ENCODE results near the gene EEPD1. TPM values are rescaled to one million over a fixed set of nuclear protein-coding genes. Genes with fewer than 3 reads are reported as not detected.

The EEPD1 gene
- total and polyA plus RNA-seq, 8 donors = 14.0 to 134 (median 19.4) TPM

DNA sequence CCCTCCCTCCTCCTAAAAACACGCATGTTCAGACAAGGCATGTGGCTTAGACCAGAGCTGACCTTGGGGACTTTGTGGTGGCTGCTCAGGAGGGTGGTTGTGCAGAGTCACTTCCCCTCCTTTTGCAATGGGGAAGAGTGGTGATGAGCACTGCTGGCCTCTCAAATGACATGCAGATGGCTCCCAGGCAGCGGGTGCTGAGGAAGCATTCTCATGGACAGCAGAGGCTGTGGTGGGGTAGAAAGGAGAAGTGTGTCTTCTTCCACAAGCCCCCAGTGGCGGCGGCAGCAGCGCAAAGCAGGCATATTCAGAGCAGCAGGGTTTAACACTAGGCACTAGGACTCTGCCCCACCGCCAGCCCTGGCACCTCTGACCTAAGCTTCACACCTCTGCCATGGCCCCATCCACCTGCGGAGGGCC is 130.7 kb downstream of the EEPD1 start:
- H3K36me3 ChIP-seq = peaks cover 0 to 13% (median 10%) of the 10 kb centered on the region in 4 donors
- TF ChIP-seq POLR2A (IDR thresholded peaks at IDR 0.05) = no peak
- TF ChIP-seq, protein P1, sequence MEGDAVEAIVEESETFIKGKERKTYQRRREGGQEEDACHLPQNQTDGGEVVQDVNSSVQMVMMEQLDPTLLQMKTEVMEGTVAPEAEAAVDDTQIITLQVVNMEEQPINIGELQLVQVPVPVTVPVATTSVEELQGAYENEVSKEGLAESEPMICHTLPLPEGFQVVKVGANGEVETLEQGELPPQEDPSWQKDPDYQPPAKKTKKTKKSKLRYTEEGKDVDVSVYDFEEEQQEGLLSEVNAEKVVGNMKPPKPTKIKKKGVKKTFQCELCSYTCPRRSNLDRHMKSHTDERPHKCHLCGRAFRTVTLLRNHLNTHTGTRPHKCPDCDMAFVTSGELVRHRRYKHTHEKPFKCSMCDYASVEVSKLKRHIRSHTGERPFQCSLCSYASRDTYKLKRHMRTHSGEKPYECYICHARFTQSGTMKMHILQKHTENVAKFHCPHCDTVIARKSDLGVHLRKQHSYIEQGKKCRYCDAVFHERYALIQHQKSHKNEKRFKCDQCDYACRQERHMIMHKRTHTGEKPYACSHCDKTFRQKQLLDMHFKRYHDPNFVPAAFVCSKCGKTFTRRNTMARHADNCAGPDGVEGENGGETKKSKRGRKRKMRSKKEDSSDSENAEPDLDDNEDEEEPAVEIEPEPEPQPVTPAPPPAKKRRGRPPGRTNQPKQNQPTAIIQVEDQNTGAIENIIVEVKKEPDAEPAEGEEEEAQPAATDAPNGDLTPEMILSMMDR (IDR thresholded peaks at IDR 0.05) = no peak
- no peak for TF ChIP-seq EP300 (IDR thresholded peaks at IDR 0.05)
- peak in 1 of 3 donors; percentile 27 for TF ChIP-seq POLR2AphosphoS5 (IDR thresholded peaks at IDR 0.05)
- H3K4me1 ChIP-seq = peaks cover 19 to 94% (median 41%) of the 10 kb centered on the region in 4 donors
- WGBS, 5 donors = 83 to 98% (median 89%) methylated on average over 4 to 7 of the region's 7 CpGs
- intact Hi-C loops (cut with DNase I; ENCODE audit: low total_unique reads) = no loop called here
- peak; percentile 43 to 63 for DNase-seq
- H3K27ac ChIP-seq = peak overlapping the region in 2 of 5 donors; percentile 61 to 66
- no peaks in the 10 kb centered on the region for H3K27me3 ChIP-seq
- H3K4me3 ChIP-seq = no peak overlapping the region
- no peaks in the 10 kb centered on the region for H3K9me3 ChIP-seq

DNA sequence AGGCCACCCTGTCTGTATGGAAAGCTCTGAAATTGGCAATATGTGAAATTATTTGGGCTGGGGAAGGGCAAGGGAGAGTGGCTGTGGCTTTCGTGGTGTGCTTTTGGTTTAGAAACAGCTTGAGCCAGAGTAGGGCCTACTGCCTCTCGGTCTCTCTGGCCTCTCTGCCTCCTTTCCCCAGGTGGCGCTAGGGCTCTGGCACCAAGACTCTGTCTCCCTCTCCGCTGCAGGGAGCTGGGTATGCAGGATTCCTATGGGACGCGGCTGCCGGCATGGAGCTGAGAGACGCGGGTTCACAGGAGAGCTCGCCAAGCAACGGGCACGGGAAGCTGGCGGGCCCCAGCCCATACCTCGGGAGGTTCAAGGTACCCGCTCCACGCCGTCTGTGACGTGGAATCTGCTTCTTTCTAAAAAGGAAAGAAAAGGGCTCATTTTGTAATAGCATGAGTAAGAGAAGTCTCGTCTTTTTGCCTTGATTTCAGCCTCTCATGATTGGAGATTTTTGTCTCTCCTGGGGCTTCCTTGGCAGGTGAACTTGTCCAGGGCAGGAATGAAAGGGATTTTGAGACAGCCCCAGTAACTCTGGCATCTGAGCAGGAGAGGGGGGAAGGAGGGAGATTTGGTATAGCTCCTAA is 131.5 kb downstream of the EEPD1 start:
- Histone ChIP-seq H3K4me3 (no peak overlapping the region), H3K36me3 (peaks cover 0 to 18% (median 10%) of the 10 kb centered on the region in 4 donors), H3K4me1 (peaks cover 19 to 87% (median 38%) of the 10 kb centered on the region in 4 donors), H3K27ac (peak overlapping the region in 1 of 5 donors; percentile 59), H3K9me3 (no peaks in the 10 kb centered on the region), H3K27me3 (no peaks in the 10 kb centered on the region)
- WGBS, 5 donors = 82 to 94% (median 90%) methylated on average over 19 of the region's 19 CpGs
- intact Hi-C loops (cut with DNase I; ENCODE audit: low total_unique reads) = no loop called here
- TF ChIP-seq EP300 (IDR thresholded peaks at IDR 0.05) (no peak), POLR2AphosphoS5 (IDR thresholded peaks at IDR 0.05) (no peak), POLR2A (IDR thresholded peaks at IDR 0.05) (no peak)
- TF ChIP-seq, protein P1 (IDR thresholded peaks at IDR 0.05) = no peak
- DNase-seq = no peak

DNA sequence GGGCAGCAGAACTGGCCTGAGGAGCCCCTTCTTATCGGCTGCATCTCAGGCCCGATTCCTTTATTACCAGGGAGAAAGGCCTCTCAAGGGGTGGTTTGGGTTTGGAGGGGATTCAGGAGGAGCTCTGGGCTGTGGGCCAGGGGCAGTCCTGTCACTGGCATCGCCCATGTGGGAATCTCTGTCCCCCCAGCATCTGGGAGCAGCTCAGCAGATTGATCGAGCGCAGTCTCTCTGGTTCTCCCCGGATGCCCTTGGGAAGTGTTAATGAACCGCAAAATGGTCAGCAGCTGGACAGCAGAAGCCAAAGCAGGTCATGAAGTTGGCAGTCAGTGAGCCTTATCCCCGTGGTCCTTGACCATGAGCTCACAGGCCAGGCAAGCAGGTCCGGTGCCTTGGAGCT is 132.2 kb downstream of the EEPD1 start:
- Histone ChIP-seq H3K27me3 (no peaks in the 10 kb centered on the region), H3K27ac (no peak overlapping the region), H3K4me3 (no peak overlapping the region), H3K36me3 (peaks cover 0 to 18% (median 10%) of the 10 kb centered on the region in 4 donors), H3K9me3 (no peaks in the 10 kb centered on the region), H3K4me1 (peaks cover 24 to 88% (median 33%) of the 10 kb centered on the region in 4 donors)
- TF ChIP-seq EP300 (IDR thresholded peaks at IDR 0.05) (no peak), POLR2A (IDR thresholded peaks at IDR 0.05) (no peak), POLR2AphosphoS5 (IDR thresholded peaks at IDR 0.05) (no peak)
- TF ChIP-seq, protein P1 (IDR thresholded peaks at IDR 0.05) = no peak
- whole genome bisulfite sequencing, 5 donors = 74 to 94% (median 87%) methylated on average over 7 to 9 of the region's 9 CpGs
- DNase-seq = no peak
- intact Hi-C loops (cut with DNase I; ENCODE audit: low total_unique reads) = no loop called here

DNA sequence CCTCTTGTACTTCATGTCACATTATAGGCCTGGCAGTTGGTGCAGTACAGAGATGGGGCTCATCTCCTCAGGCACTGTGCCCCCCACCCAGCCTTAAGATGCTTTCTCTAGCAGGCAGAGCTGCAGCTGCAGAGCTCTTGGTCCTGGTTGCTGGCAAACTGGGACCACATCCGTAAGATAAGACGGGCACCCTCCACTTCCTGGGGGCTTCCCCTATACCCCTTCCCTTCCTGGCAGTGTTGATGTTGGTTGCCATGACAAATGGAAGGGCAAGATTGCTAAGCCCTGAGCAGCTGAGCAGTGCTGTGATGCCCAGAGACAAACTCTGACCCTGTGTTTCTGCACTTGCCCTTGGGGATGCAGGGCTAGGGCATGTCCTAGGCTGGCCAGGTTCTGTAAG is 133.2 kb downstream of the EEPD1 start:
- Histone ChIP-seq H3K27me3 (no peaks in the 10 kb centered on the region), H3K27ac (peak overlapping the region in 3 of 5 donors; percentile 5 to 68 (median 20)), H3K4me1 (peaks cover 23 to 88% (median 33%) of the 10 kb centered on the region in 4 donors), H3K36me3 (peaks cover 0 to 18% (median 10%) of the 10 kb centered on the region in 4 donors), H3K9me3 (no peaks in the 10 kb centered on the region), H3K4me3 (no peak overlapping the region)
- TF ChIP-seq POLR2A (IDR thresholded peaks at IDR 0.05) (no peak), POLR2AphosphoS5 (IDR thresholded peaks at IDR 0.05) (no peak), EP300 (IDR thresholded peaks at IDR 0.05) (no peak)
- TF ChIP-seq, protein P1 (IDR thresholded peaks at IDR 0.05) = no peak
- intact Hi-C loops (cut with DNase I; ENCODE audit: low total_unique reads) = no loop called here
- WGBS, 5 donors = 74 to 100% (median 80%) methylated on average over 2 of the region's 2 CpGs
- peak in 1 of 2 donors; percentile 60 for DNase-seq
